ENCODE results near the gene KLHL22. TPM values are rescaled to one million over a fixed set of nuclear protein-coding genes. Genes with fewer than 3 reads are reported as not detected.
"Not testable (repeated sequence)": the region's sequence is repeated elsewhere in the genome, so short reads cannot be mapped to it uniquely, and the experiment has no call there.

KLHL22 gene
- polyA plus RNA-seq, 2 donors, result 5.7 to 6.3 TPM

- 41 to 60% methylated on average over 6 of the region's 6 CpGs for WGBS, 2 donors
- Histone ChIP-seq H3K9me3 (ENCODE audit: control insufficient read depth in 2 of 2, insufficient read depth in 1 of 2, low read depth in 1 of 2, low read length in 1 of 2) (no peaks in the 10 kb centered on the region), H3K36me3 (ENCODE audit: control insufficient read depth in 2 of 2, insufficient read depth in 2 of 2, low read length in 1 of 2) (peaks cover 0 to 2% of the 10 kb centered on the region in 2 donors), H3K27me3 (ENCODE audit: control insufficient read depth in 1 of 2, insufficient read depth in 2 of 2, low read length in 2 of 2) (no peaks in the 10 kb centered on the region), H3K4me1 (ENCODE audit: control insufficient read depth in 2 of 2, insufficient read depth in 2 of 2, low read length in 1 of 2) (peaks cover 5 to 17% of the 10 kb centered on the region in 2 donors), H3K4me3 (ENCODE audit: low read depth in 1 of 2, low read length in 2 of 2) (no peak overlapping the region), H3K27ac (ENCODE audit: low read depth in 2 of 2, low read length in 1 of 2) (peak overlapping the region; percentile 91 to 96)
These were observed 19.2 kb upstream of the KLHL22 start for GRCh38 chr22:20514658-20515406.

DNA sequence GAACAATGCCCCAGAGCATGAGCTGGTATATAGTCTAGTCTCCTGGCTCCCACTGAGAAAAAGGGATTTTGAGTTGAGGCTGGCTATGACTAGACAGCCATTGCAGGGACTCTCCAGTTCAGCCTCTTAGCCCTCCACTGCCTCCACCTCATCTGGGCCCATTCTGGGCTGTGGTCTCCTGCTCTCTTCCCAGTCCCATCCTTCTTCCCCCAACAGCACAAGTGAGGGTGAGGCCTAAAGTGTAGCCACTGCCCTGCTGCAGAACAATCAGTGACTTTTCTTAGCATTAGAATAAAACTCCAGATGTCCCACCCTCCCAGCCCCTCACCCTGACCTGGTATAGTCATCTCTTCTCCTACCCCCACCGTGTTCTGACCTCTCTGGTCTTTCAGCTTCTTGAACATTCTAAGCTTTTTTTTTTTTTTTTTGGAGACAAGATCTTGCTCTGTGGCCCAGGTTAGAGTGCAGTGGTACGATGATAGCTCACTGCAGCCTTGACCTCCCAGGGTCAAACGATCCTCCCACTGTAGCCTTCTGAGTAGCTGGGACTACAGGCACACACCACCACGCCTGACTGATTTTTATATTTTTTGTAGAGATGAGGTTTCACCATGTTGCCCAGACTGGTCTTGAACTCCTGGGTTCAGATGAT lies 16.1 kb upstream of the KLHL22 start:
- 71 to 74% methylated on average over 4 of the region's 4 CpGs for WGBS, 2 donors
- Histone ChIP-seq H3K27ac (ENCODE audit: low read depth in 2 of 2, low read length in 1 of 2) (peak overlapping the region; percentile 14 to 64), H3K9me3 (ENCODE audit: control insufficient read depth in 2 of 2, insufficient read depth in 1 of 2, low read depth in 1 of 2, low read length in 1 of 2) (no peaks in the 10 kb centered on the region), H3K4me3 (ENCODE audit: low read depth in 1 of 2, low read length in 2 of 2) (no peak overlapping the region), H3K27me3 (ENCODE audit: control insufficient read depth in 1 of 2, insufficient read depth in 2 of 2, low read length in 2 of 2) (no peaks in the 10 kb centered on the region), H3K36me3 (ENCODE audit: control insufficient read depth in 2 of 2, insufficient read depth in 2 of 2, low read length in 1 of 2) (no peaks in the 10 kb centered on the region), H3K4me1 (ENCODE audit: control insufficient read depth in 2 of 2, insufficient read depth in 2 of 2, low read length in 1 of 2) (peaks cover 5 to 17% of the 10 kb centered on the region in 2 donors)

- H3K4me3 ChIP-seq (ENCODE audit: low read depth in 1 of 2, low read length in 2 of 2), result no peak overlapping the region
- 56 to 66% methylated on average over 10 of the region's 10 CpGs for WGBS, 2 donors
- peaks cover 5 to 14% of the 10 kb centered on the region in 2 donors for H3K4me1 ChIP-seq (ENCODE audit: control insufficient read depth in 2 of 2, insufficient read depth in 2 of 2, low read length in 1 of 2)
- no peaks in the 10 kb centered on the region for H3K36me3 ChIP-seq (ENCODE audit: control insufficient read depth in 2 of 2, insufficient read depth in 2 of 2, low read length in 1 of 2)
- peak overlapping the region; percentile 14 to 47 for H3K27ac ChIP-seq (ENCODE audit: low read depth in 2 of 2, low read length in 1 of 2)
- no peaks in the 10 kb centered on the region for H3K27me3 ChIP-seq (ENCODE audit: control insufficient read depth in 1 of 2, insufficient read depth in 2 of 2, low read length in 2 of 2)
- H3K9me3 ChIP-seq (ENCODE audit: control insufficient read depth in 2 of 2, insufficient read depth in 1 of 2, low read depth in 1 of 2, low read length in 1 of 2), result no peaks in the 10 kb centered on the region
These were observed 15.4 kb upstream of the KLHL22 start for GRCh38 chr22:20510811-20511577.

- peaks cover 5 to 9% of the 10 kb centered on the region in 2 donors for H3K4me1 ChIP-seq (ENCODE audit: control insufficient read depth in 2 of 2, insufficient read depth in 2 of 2, low read length in 1 of 2)
- no peaks in the 10 kb centered on the region for H3K27me3 ChIP-seq (ENCODE audit: control insufficient read depth in 1 of 2, insufficient read depth in 2 of 2, low read length in 2 of 2)
- WGBS, 2 donors, result 18 to 20% methylated on average over 7 of the region's 7 CpGs
- peak overlapping the region; percentile 34 for H3K4me3 ChIP-seq (ENCODE audit: low read depth in 1 of 2, low read length in 2 of 2)
- H3K36me3 ChIP-seq (ENCODE audit: control insufficient read depth in 2 of 2, insufficient read depth in 2 of 2, low read length in 1 of 2), result no peaks in the 10 kb centered on the region
- H3K27ac ChIP-seq (ENCODE audit: low read depth in 2 of 2, low read length in 1 of 2), result peak overlapping the region; percentile 83 to 97
- H3K9me3 ChIP-seq (ENCODE audit: control insufficient read depth in 2 of 2, insufficient read depth in 1 of 2, low read depth in 1 of 2, low read length in 1 of 2), result no peaks in the 10 kb centered on the region
These were observed 13.9 kb upstream of the KLHL22 start for GRCh38 chr22:20509344-20510047.

GRCh38 chr22:20508815-20509271 lies 13.2 kb upstream of the KLHL22 start:
- Histone ChIP-seq H3K27me3 (ENCODE audit: control insufficient read depth in 1 of 2, insufficient read depth in 2 of 2, low read length in 2 of 2) (no peaks in the 10 kb centered on the region), H3K9me3 (ENCODE audit: control insufficient read depth in 2 of 2, insufficient read depth in 1 of 2, low read depth in 1 of 2, low read length in 1 of 2) (no peaks in the 10 kb centered on the region), H3K27ac (ENCODE audit: low read depth in 2 of 2, low read length in 1 of 2) (peak overlapping the region; percentile 83 to 97), H3K4me1 (ENCODE audit: control insufficient read depth in 2 of 2, insufficient read depth in 2 of 2, low read length in 1 of 2) (peaks cover 5 to 11% of the 10 kb centered on the region in 2 donors), H3K36me3 (ENCODE audit: control insufficient read depth in 2 of 2, insufficient read depth in 2 of 2, low read length in 1 of 2) (no peaks in the 10 kb centered on the region), H3K4me3 (ENCODE audit: low read depth in 1 of 2, low read length in 2 of 2) (peak overlapping the region; percentile 34)
- 31% methylated on average over 10 of the region's 10 CpGs for WGBS, 2 donors

GRCh38 chr22:20508067-20508755 lies 12.6 kb upstream of the KLHL22 start:
- 3% methylated on average over 21 of the region's 21 CpGs for WGBS, 2 donors
- peak overlapping the region; percentile 61 to 90 for H3K4me3 ChIP-seq (ENCODE audit: low read depth in 1 of 2, low read length in 2 of 2)

GRCh38 chr22:20507253-20508066 lies 11.9 kb upstream of the KLHL22 start, which contains the start of gene MED15:
MED15 (plus strand) TSS chr22:20507610; CDS start chr22:20507679, 69 bp downstream.
- peak within 1 kb of the TSS; percentile 61 to 90 for H3K4me3 ChIP-seq (ENCODE audit: low read depth in 1 of 2, low read length in 2 of 2)
- H3K36me3 ChIP-seq (ENCODE audit: control insufficient read depth in 2 of 2, insufficient read depth in 2 of 2, low read length in 1 of 2), result no peaks in the 10 kb centered on the region
- no peaks in the 10 kb centered on the region for H3K27me3 ChIP-seq (ENCODE audit: control insufficient read depth in 1 of 2, insufficient read depth in 2 of 2, low read length in 2 of 2)
- no peaks in the 10 kb centered on the region for H3K9me3 ChIP-seq (ENCODE audit: control insufficient read depth in 2 of 2, insufficient read depth in 1 of 2, low read depth in 1 of 2, low read length in 1 of 2)
- 1% methylated on average over 58 of the region's 58 CpGs for WGBS, 2 donors
- peaks cover 5 to 12% of the 10 kb centered on the region in 2 donors for H3K4me1 ChIP-seq (ENCODE audit: control insufficient read depth in 2 of 2, insufficient read depth in 2 of 2, low read length in 1 of 2)
- H3K27ac ChIP-seq (ENCODE audit: low read depth in 2 of 2, low read length in 1 of 2), result peak within 1 kb of the TSS; percentile 93 to 95

More at GRCh38 chr22:20508067-20508755, 12.6 kb upstream of the KLHL22 start:
- not testable (repeated sequence) for H3K36me3 ChIP-seq (ENCODE audit: control insufficient read depth in 2 of 2, insufficient read depth in 2 of 2, low read length in 1 of 2); H3K9me3 ChIP-seq (ENCODE audit: control insufficient read depth in 2 of 2, insufficient read depth in 1 of 2, low read depth in 1 of 2, low read length in 1 of 2); H3K27me3 ChIP-seq (ENCODE audit: control insufficient read depth in 1 of 2, insufficient read depth in 2 of 2, low read length in 2 of 2)
- H3K27ac ChIP-seq (ENCODE audit: low read depth in 2 of 2, low read length in 1 of 2), result peak overlapping the region; percentile 95 to 97
- peaks cover 5 to 12% of the 10 kb centered on the region in 2 donors for H3K4me1 ChIP-seq (ENCODE audit: control insufficient read depth in 2 of 2, insufficient read depth in 2 of 2, low read length in 1 of 2)

DNA sequence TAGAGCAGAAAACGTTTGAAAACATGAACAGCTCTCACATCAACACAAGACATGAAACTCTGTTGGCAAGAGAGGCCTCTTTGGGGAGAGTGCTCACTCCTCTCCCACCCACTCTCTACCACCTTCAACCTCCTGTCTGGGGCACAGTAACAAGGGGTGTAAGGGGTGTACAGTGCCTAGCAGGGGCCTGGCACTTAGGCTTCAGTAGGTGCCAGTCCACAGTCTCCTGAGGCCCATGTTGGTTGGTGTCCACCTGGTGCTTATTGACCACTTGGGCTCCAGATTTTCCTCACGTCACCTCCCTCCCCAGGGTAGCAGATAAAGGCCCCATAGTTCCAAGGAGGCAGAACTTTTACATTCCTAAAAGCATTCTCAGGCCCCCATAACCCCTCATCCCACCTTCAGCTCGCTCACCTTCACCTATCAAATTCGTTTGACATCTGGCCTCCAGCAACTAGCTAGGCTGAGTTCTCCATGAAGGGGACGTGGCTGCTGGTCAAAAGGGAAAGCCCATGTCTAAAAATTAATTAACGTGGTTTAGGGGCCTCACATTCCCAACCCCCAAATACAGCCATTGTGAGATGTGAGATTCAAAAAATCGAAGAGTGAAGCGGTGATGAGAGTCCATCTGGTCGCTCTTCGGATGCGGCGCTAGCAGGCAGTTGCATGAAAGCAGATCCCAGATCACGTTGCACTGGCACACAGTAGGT lies 11.1 kb upstream of the KLHL22 start:
- Histone ChIP-seq H3K9me3 (ENCODE audit: control insufficient read depth in 2 of 2, insufficient read depth in 1 of 2, low read depth in 1 of 2, low read length in 1 of 2) (no peaks in the 10 kb centered on the region), H3K27me3 (ENCODE audit: control insufficient read depth in 1 of 2, insufficient read depth in 2 of 2, low read length in 2 of 2) (no peaks in the 10 kb centered on the region), H3K4me1 (ENCODE audit: control insufficient read depth in 2 of 2, insufficient read depth in 2 of 2, low read length in 1 of 2) (peaks cover 5 to 12% of the 10 kb centered on the region in 2 donors), H3K36me3 (ENCODE audit: control insufficient read depth in 2 of 2, insufficient read depth in 2 of 2, low read length in 1 of 2) (no peaks in the 10 kb centered on the region), H3K4me3 (ENCODE audit: low read depth in 1 of 2, low read length in 2 of 2) (peak overlapping the region; percentile 61 to 90), H3K27ac (ENCODE audit: low read depth in 2 of 2, low read length in 1 of 2) (no peak overlapping the region)
- WGBS, 2 donors, result 69 to 70% methylated on average over 13 of the region's 13 CpGs
